ENCODE measurements around the gene OTOL1.

- no peak for TF ChIP-seq CTCF (IDR thresholded peaks at IDR 0.05)
- no peak for TF ChIP-seq POLR2A (IDR thresholded peaks at IDR 0.05)
Observed at GRCh38 chr3:161523916-161524315, 27.3 kb downstream of the OTOL1 start.
